Upper lobe of left lung (tissue), 6 donors: ENCODE measurements around the gene C1QTNF6. TPM values are rescaled to one million over a fixed set of nuclear protein-coding genes. Genes with fewer than 3 reads are reported as not detected.

ENCODE experiments used
- ATAC-seq, 2 donors: fragments of 200-7000 bp; cut with Tn5 transposase; one replicate each; pipeline ENCODE4 v1.9.1; 2022; ENCODE audit warnings: mild to moderate bottlenecking in 2 of 2, moderate library complexity in 2 of 2; ENCODE audit not compliant: low FRiP score in 2 of 2
- DNase-seq, 2 donors: peaks; one replicate each; pipeline ENCODE4 v3.0.0-alpha.2; 2019 to 2020
- H3K27ac ChIP-seq, 4 donors: fragments of 200-600 bp; sonication (generic); one replicate each; pipeline ENCODE4 v1.5.1; 2016 to 2019
- H3K27me3 ChIP-seq, 4 donors: fragments of 200-600 bp; sonication (generic); one replicate each; pipeline ENCODE4 v1.5.1; 2017 to 2019
- H3K36me3 ChIP-seq, 4 donors: fragments of 200-600 bp; sonication (generic); one replicate each; pipeline ENCODE4 v1.5.1; 2016 to 2019
- H3K4me1 ChIP-seq, 4 donors: fragments of 200-600 bp; sonication (generic); one replicate each; pipeline ENCODE4 v1.5.1; 2018 to 2019
- H3K4me3 ChIP-seq, 4 donors: fragments of 200-600 bp; sonication (generic); one replicate each; pipeline ENCODE4 v1.5.1; 2017 to 2019; ENCODE audit warnings: mild to moderate bottlenecking in 2 of 4, moderate library complexity in 1 of 4
- H3K9me3 ChIP-seq, 4 donors: fragments of 200-600 bp; sonication (generic); one replicate each; pipeline ENCODE4 v1.5.1; 2018 to 2019
- CTCF ChIP-seq, 6 experiments: fragments of 450-650 bp in 4 of 6; fragments of 200-600 bp in 2 of 6; sonication (generic) in 2 of 6; IDR thresholded peaks; one replicate each; pipeline ENCODE4 v1.5.1; 2016 to 2019; ENCODE audit warnings: antibody characterized with exemption in 6 of 6
- EP300 ChIP-seq, 4 donors: sonication (generic); formaldehyde crosslinking; IDR thresholded peaks; one replicate each; pipeline ENCODE4 v1.5.1; 2017; ENCODE audit warnings: antibody characterized with exemption in 4 of 4, control low read depth in 2 of 4
- POLR2A ChIP-seq, 4 donors: fragments of 450-650 bp; IDR thresholded peaks; one replicate each; pipeline ENCODE4 v1.5.1; 2016 to 2017; ENCODE audit warnings: antibody characterized with exemption in 4 of 4, mild to moderate bottlenecking in 2 of 4
- POLR2AphosphoS5 ChIP-seq, 2 donors: sonication (generic); formaldehyde crosslinking; IDR thresholded peaks; one replicate each; pipeline ENCODE4 v1.5.1; 2017; ENCODE audit warnings: antibody characterized with exemption in 2 of 2
- WGBS, 2 donors: methylation state at CpG; one replicate each; pipeline ENCODE4 v1.1.5; 2017 to 2018; 5-methylcytosine and 5-hydroxymethylcytosine counted together
- total RNA-seq, 6 donors: library from RNA; depleted of rRNA in 4 of 6; stranded (reverse); fragments of >200 nt in 4 of 6; gene quantifications; one replicate each; pipeline versions ENCODE4 v1.1.0 to v1.2.1, GENCODE V29; 2016 to 2021
- donor health status: DM: no; HTN: no; CAD: no; lungs with moderate emphysema.
- donor health status: DM: no; HTN: yes; CAD: no; lungs with severe emphysema.

The C1QTNF6 gene
- total RNA-seq, 6 donors from 2014 or later, result 2.1 to 8.4 (median 4.7) TPM

- Histone ChIP-seq H3K36me3 (no peaks in the 10 kb centered on the region), H3K9me3 (no peaks in the 10 kb centered on the region), H3K27me3 (no peaks in the 10 kb centered on the region), H3K4me1 (peaks cover 0 to 6% (median 0%) of the 10 kb centered on the region in 4 donors), H3K27ac (no peak overlapping the region), H3K4me3 (no peak overlapping the region)
- 23 to 35% methylated on average over 13 to 17 of the region's 17 CpGs for WGBS, 2 donors
- ATAC-seq (no peak), DNase-seq (no peak)
- TF ChIP-seq CTCF (IDR thresholded peaks at IDR 0.05), result no peak
- no peak for TF ChIP-seq EP300 (IDR thresholded peaks at IDR 0.05)
- TF ChIP-seq POLR2A (IDR thresholded peaks at IDR 0.05), result no peak
- TF ChIP-seq POLR2AphosphoS5 (IDR thresholded peaks at IDR 0.05), result no peak
Observed at GRCh38 chr22:37145180-37146050, 42.6 kb downstream of the C1QTNF6 start.

DNA sequence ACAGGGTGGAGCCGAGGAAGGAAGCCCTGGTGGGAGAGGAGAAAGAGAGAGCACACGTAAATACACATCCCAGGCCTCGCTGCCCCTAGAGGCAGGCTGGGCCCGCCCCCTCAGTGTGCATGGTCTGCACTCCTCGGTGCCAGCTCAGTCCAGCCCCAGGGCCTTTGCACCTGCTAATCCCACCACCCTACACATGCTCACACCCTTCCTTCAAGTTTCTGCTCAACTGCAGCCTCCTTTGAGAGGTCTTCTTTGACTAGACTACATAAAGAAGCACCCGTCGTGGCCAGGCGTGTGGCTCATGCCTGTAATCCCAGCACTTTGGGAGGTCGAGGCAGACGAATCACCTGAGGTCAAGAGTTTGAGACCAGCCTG is 43.9 kb downstream of the C1QTNF6 start:
- Histone ChIP-seq H3K9me3 (no peaks in the 10 kb centered on the region), H3K27me3 (no peaks in the 10 kb centered on the region), H3K4me3 (no peak overlapping the region), H3K4me1 (peaks cover 0 to 6% (median 0%) of the 10 kb centered on the region in 4 donors), H3K36me3 (no peaks in the 10 kb centered on the region), H3K27ac (no peak overlapping the region)
- no peak for TF ChIP-seq POLR2AphosphoS5 (IDR thresholded peaks at IDR 0.05)
- TF ChIP-seq POLR2A (IDR thresholded peaks at IDR 0.05), result no peak
- no peak for TF ChIP-seq CTCF (IDR thresholded peaks at IDR 0.05)
- WGBS, 2 donors, result 79 to 85% methylated on average over 10 of the region's 10 CpGs
- DNase-seq (no peak), ATAC-seq (no peak)

DNA sequence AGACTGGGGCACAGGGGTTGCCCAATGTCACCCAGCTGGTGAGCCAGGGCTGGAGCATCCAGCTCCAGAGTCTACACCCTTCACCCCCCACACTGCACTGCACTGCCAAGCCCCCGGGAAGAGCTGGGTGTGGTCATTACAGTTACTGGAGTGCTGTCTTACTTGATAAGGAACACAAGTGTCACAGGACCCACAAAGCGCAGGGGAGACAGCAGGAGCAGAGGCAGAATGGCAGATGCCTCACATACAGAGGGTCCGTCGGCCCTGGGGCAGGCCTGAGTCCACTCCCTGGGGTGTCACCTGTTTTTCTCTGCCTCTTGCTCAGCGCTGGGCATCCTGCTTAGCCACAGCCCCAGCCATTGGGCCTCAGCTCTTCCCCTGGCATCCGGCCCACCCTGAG is 46.1 kb downstream of the C1QTNF6 start:
- 75 to 78% methylated on average over 5 to 6 of the region's 6 CpGs for WGBS, 2 donors
- Histone ChIP-seq H3K27me3 (no peaks in the 10 kb centered on the region), H3K9me3 (no peaks in the 10 kb centered on the region), H3K4me3 (no peak overlapping the region), H3K27ac (no peak overlapping the region), H3K4me1 (peaks cover 0 to 6% (median 0%) of the 10 kb centered on the region in 4 donors), H3K36me3 (no peaks in the 10 kb centered on the region)
- no peak for DNase-seq
- ATAC-seq, result no peak
- no peak for TF ChIP-seq POLR2A (IDR thresholded peaks at IDR 0.05)
- TF ChIP-seq POLR2AphosphoS5 (IDR thresholded peaks at IDR 0.05), result no peak
- TF ChIP-seq CTCF (IDR thresholded peaks at IDR 0.05), result no peak
- no peak for TF ChIP-seq EP300 (IDR thresholded peaks at IDR 0.05)

GRCh38 chr22:37141476-37141875 is 46.6 kb downstream of the C1QTNF6 start:
- no peak for TF ChIP-seq POLR2A (IDR thresholded peaks at IDR 0.05)
- TF ChIP-seq POLR2AphosphoS5 (IDR thresholded peaks at IDR 0.05), result no peak
- TF ChIP-seq CTCF (IDR thresholded peaks at IDR 0.05), result no peak
- no peak for TF ChIP-seq EP300 (IDR thresholded peaks at IDR 0.05)
- Histone ChIP-seq H3K4me1 (peaks cover 0 to 6% (median 0%) of the 10 kb centered on the region in 4 donors), H3K4me3 (no peak overlapping the region), H3K36me3 (no peaks in the 10 kb centered on the region), H3K27ac (no peak overlapping the region), H3K9me3 (no peaks in the 10 kb centered on the region), H3K27me3 (no peaks in the 10 kb centered on the region)
- ATAC-seq (no peak), DNase-seq (peak in 1 of 2 donors; percentile 59)
- WGBS, 2 donors, result 88 to 90% methylated on average over 5 to 10 of the region's 10 CpGs
